GM12878 (cell line): Measurements from ENCODE around the gene AKT1. TPM values are rescaled to one million over a fixed set of nuclear protein-coding genes. Genes with fewer than 3 reads are reported as not detected.

ENCODE experiments used
- ATAC-seq: fragments of 200-7000 bp; cut with Tn5 transposase; 3 replicates; pipeline ENCODE4 v1.9.1; 2020; ENCODE audit warnings: mild to moderate bottlenecking, moderate library complexity
- BruUV-seq: library from RNA; stranded (reverse); fragments of 400-500 nt; replicated peaks from 2 replicates; lab custom pipeline; 2021; lab: Mats Ljungman, UMichigan
- CTCF ChIA-PET: fragments of 300-600 bp; sonication (Branson Sonifier 250); formaldehyde crosslinking; extraction: SDS; loops from one replicate; lab custom pipeline; 2021; ENCODE audit warnings: inconsistent platforms; lab: Yijun Ruan, JAX
- POLR2A ChIA-PET: fragments of 350-600 bp; formaldehyde crosslinking; extraction: SDS; loops from one replicate; lab custom pipeline; 2021; ENCODE audit warnings: inconsistent platforms; lab: Charles Lee
- RAD21 ChIA-PET: fragments of 300-600 bp; sonication (Branson Sonifier 250); formaldehyde crosslinking; loops from one replicate; lab custom pipeline; 2023; ENCODE audit warnings: antibody characterized with exemption; ENCODE audit not compliant: unreplicated experiment; lab: Charles Lee
- SMC1A ChIA-PET: fragments of 300-600 bp; sonication (Branson Sonifier 250); formaldehyde crosslinking; loops from one replicate; lab custom pipeline; 2023; ENCODE audit not compliant: unreplicated experiment, uncharacterized antibody; lab: Charles Lee
- DNase-seq: peaks from one replicate; pipeline ENCODE4 v3.0.0-alpha.2; 2011; ENCODE audit warnings: low read depth, low spot score
- FAIRE-seq: peaks from 3 replicates; lab custom pipeline; 2011; peaks lifted over from hg19 to GRCh38; lab: Jason Lieb, UNC
- H2AFZ ChIP-seq: 2 replicates; pipeline ENCODE4 v1.6.0; 2011; ENCODE audit warnings: low read depth, low read length, control low read depth; ENCODE audit not compliant: control insufficient read depth
- H3K27ac ChIP-seq: 2 replicates; pipeline ENCODE4 v1.5.1; 2011; ENCODE audit warnings: control low read depth; ENCODE audit not compliant: control insufficient read depth, insufficient read depth
- H3K27me3 ChIP-seq, 2 experiments: replicated peaks in 1 of 2; 2 replicates each; pipeline versions ENCODE4 v1.6.0 to v1.6.1; 2011; ENCODE audit warnings: low read length in 1 of 2; ENCODE audit not compliant: control insufficient read depth in 2 of 2, insufficient read depth in 2 of 2
- H3K36me3 ChIP-seq, 2 experiments: 2 replicates each; pipeline ENCODE4 v1.5.1; 2011; ENCODE audit warnings: low read length in 1 of 2; ENCODE audit not compliant: control insufficient read depth in 2 of 2, insufficient read depth in 2 of 2
- H3K4me1 ChIP-seq: 2 replicates; pipeline ENCODE4 v1.6.1; 2011; ENCODE audit warnings: mild to moderate bottlenecking, low read length, moderate library complexity, mixed read lengths; ENCODE audit not compliant: control insufficient read depth, insufficient read depth
- H3K4me2 ChIP-seq: 2 replicates; pipeline ENCODE4 v1.6.0; 2011; ENCODE audit warnings: control low read depth; ENCODE audit not compliant: control insufficient read depth, insufficient read depth
- H3K4me3 ChIP-seq: fragments of 200-600 bp; sonication (generic); 2 replicates; pipeline ENCODE4 v1.5.1; 2016
- H3K79me2 ChIP-seq: 2 replicates; pipeline ENCODE4 v1.6.0; 2011; ENCODE audit warnings: low read length; ENCODE audit not compliant: control insufficient read depth, insufficient read depth
- H3K9ac ChIP-seq: 2 replicates; pipeline ENCODE4 v1.8.0; 2011; ENCODE audit warnings: low read length, control low read depth, mixed read lengths; ENCODE audit not compliant: control insufficient read depth, insufficient read depth
- H3K9me3 ChIP-seq: replicated peaks from 3 replicates; pipeline ENCODE4 v1.5.1; 2011; ENCODE audit warnings: mild to moderate bottlenecking, low read length; ENCODE audit not compliant: control insufficient read depth, insufficient read depth
- H4K20me1 ChIP-seq: 2 replicates; pipeline ENCODE4 v1.6.0; 2011; ENCODE audit not compliant: control insufficient read depth, insufficient read depth
- BHLHE40 ChIP-seq, 2 experiments: fragments of 450-650 bp in 1 of 2; IDR thresholded peaks; 2 replicates each; pipeline ENCODE4 v1.6.1; 2011 to 2017; ENCODE audit warnings: low read depth in 2 of 2, borderline replicate concordance in 1 of 2, improper control_type of control experiment in 1 of 2, low read length in 1 of 2, mild to moderate bottlenecking in 1 of 2
- GATAD2B ChIP-seq: fragments of 450-650 bp; conservative IDR thresholded peaks from 2 replicates; pipeline ENCODE4 v1.6.1; 2017; ENCODE audit warnings: low read depth, mild to moderate bottlenecking, moderate library complexity
- IKZF1 ChIP-seq: fragments of 450-650 bp; conservative IDR thresholded peaks from 2 replicates; pipeline ENCODE4 v1.6.1; 2017; ENCODE audit warnings: antibody characterized with exemption, mild to moderate bottlenecking
- IRF5 ChIP-seq: fragments of 450-650 bp; IDR thresholded peaks from 2 replicates; pipeline ENCODE4 v1.6.1; 2017; ENCODE audit warnings: borderline replicate concordance
- MLLT1 ChIP-seq: fragments of 450-650 bp; IDR thresholded peaks from 2 replicates; pipeline ENCODE4 v1.6.1; 2016; ENCODE audit warnings: mild to moderate bottlenecking
- RUNX3 ChIP-seq: IDR thresholded peaks from 2 replicates; pipeline ENCODE4 v1.6.1; 2012; ENCODE audit warnings: low read length, inconsistent platforms
- SMARCA5 ChIP-seq: fragments of 450-650 bp; IDR thresholded peaks from 2 replicates; pipeline ENCODE4 v1.6.1; 2017; ENCODE audit warnings: mild to moderate bottlenecking
- TCF12 ChIP-seq: IDR thresholded peaks from 2 replicates; pipeline ENCODE4 v1.6.1; 2011; ENCODE audit warnings: low read depth, mild to moderate bottlenecking, low read length
- ZSCAN29 ChIP-seq: fragments of 450-650 bp; IDR thresholded peaks from 2 replicates; pipeline ENCODE4 v1.6.1; 2017; ENCODE audit warnings: mild to moderate bottlenecking, moderate library complexity
- WGBS: methylation state at CpG from one replicate; pipeline ENCODE4 v1.1.6; 2016; ENCODE audit warnings: low lambda C conversion rate; ENCODE audit not compliant: insufficient replicate concordance, insufficient coverage; ENCODE audit errors: missing lambda C conversion rate; 5-methylcytosine and 5-hydroxymethylcytosine counted together
- in situ Hi-C: fragments of 300-500 bp; cut with MboI; formaldehyde crosslinking; loops from 9 replicates; pipeline ENCODE4 v1.14.3; 2018; ENCODE audit warnings: mixed read lengths
- intact Hi-C: fragments of 100-400 bp; cut with micrococcal nuclease; formaldehyde crosslinking; loops from one replicate; pipeline ENCODE4 v1.14.2; 2022; ENCODE audit not compliant: unreplicated experiment
- polyA plus RNA-seq, 11 experiments: library from polyadenylated mRNA; depleted of rRNA in 4 of 11; unstranded in 6 of 11; stranded (reverse) in 5 of 11; fragments of >200 nt; fragmentation: Nextera tagmentation in 4 of 11; fragmentation: Illumina TruSeq in 1 of 11; extraction: Ambion mirVana in 4 of 11; extraction: Trizol in 1 of 11; gene quantifications; 1 replicate in 1 of 11; 2 replicates in 10 of 11; pipeline versions ENCODE4 v1.2.1 to v1.2.3, GENCODE V29; 2011 to 2016; ENCODE audit warnings: inconsistent platforms in 2 of 11, missing spikeins in 2 of 11, low read depth in 1 of 11
- total RNA-seq, 4 experiments: library from RNA; depleted of rRNA in 3 of 4; stranded (reverse); fragments of >200 nt in 3 of 4; fragmentation: Illumina TruSeq in 1 of 4; extraction: Trizol in 1 of 4; gene quantifications; 2 replicates each; pipeline versions ENCODE4 v1.2.1 to v1.2.3, GENCODE V29; 2013 to 2021

Gene AKT1
- total and polyA plus RNA-seq, 10 of the 15 experiments (the other 5 are each of a cell fraction or from before 2014, with no cell fraction given): 0.63 to 110 (median 58.9) TPM

- TF ChIP-seq BHLHE40 (IDR thresholded peaks at IDR 0.05; ENCODE audit: borderline replicate concordance in 1 of 2, low read depth in 2 of 2, low read length in 1 of 2) (no peak), MLLT1 (0 out of 2 replicates have a peak, but pooled peaks have one; percentile 32), IKZF1 (no peak)
- TF ChIP-seq, all 136 proteins: peak for 3
Observed at GRCh38 chr14:104752423-104752734, 43.2 kb downstream of the AKT1 start (continued).

GRCh38 chr14:104751539-104752422, 43.8 kb downstream of the AKT1 start:
- no peak for TF ChIP-seq IRF5
- 0 out of 2 replicates have a peak, but pooled peaks have one; percentile 38 for TF ChIP-seq GATAD2B
- TF ChIP-seq SMARCA5: 0 out of 2 replicates have a peak, but pooled peaks have one; percentile 38
- TF ChIP-seq TCF12: no peak
- no peak for TF ChIP-seq ZSCAN29
- 0 out of 2 replicates have a peak, but pooled peaks have one; percentile 9 for TF ChIP-seq RUNX3
- FAIRE-seq (no peak), ATAC-seq (no peak), DNase-seq (no peak)
- peaks cover 17% of the 10 kb centered on the region for H3K4me1 ChIP-seq
- no peaks in the 10 kb centered on the region for H3K27me3 ChIP-seq
- H3K36me3 ChIP-seq: peaks cover 2 to 7% of the 10 kb centered on the region in 2 experiments; a peak in 3 of 4 replicates
- peak overlapping the region; percentile 90 for H3K4me3 ChIP-seq
- peak overlapping the region; percentile 97 for H2AFZ ChIP-seq
- in situ Hi-C loops: no loop called here
- H3K4me2 ChIP-seq: peak overlapping the region; percentile 91
- CTCF ChIA-PET: interaction anchor here (0.9 to 2.4 kb wide), 6 partner anchors 15 to 674 kb away, joined by 3 to 13 read pairs (median 4); no protein-coding TSS in a partner anchor
- H4K20me1 ChIP-seq: no peaks in the 10 kb centered on the region
- H3K9ac ChIP-seq: peak overlapping the region; percentile 80
- 75% methylated on average over 71 of the region's 90 CpGs for WGBS
- no TSS peak for BruUV-seq
- POLR2A ChIA-PET: interaction anchor here (0.9 to 1.4 kb wide), 5 partner anchors 13 to 313 kb away, joined by 3 to 7 read pairs (median 5); partner anchors contain the start of genes CDCA4 and GPR132
- H3K9me3 ChIP-seq: no peaks in the 10 kb centered on the region; the same call in 2 of the 3 replicates
- peak overlapping the region; percentile 82 for H3K27ac ChIP-seq
- H3K79me2 ChIP-seq: peaks cover 31% of the 10 kb centered on the region
- RAD21 ChIA-PET: interaction anchor here (0.7 to 1.8 kb wide), 5 partner anchors 9 to 94 kb away, joined by 3 to 8 read pairs (median 3); no protein-coding TSS in a partner anchor
- SMC1A ChIA-PET: interaction anchor here (0.9 to 1.4 kb wide), 3 partner anchors 15 to 68 kb away, joined by 3 to 5 read pairs (median 4); partner anchors contain the start of gene ADSS1
- intact Hi-C loops: no loop called here
